GM18507 (cell line): Measurements from ENCODE around the gene FAM209B.

Experiments used
- DNase-seq: peaks from one replicate; pipeline ENCODE4 v3.0.0; 2011; ENCODE audit warnings: low read depth; ENCODE audit not compliant: insufficient read length; ENCODE audit errors: extremely low spot score
- FAIRE-seq: peaks from 2 replicates; lab custom pipeline; 2011; peaks lifted over from hg19 to GRCh38; lab: Jason Lieb, UNC

Gene FAM209B

GRCh38 chr20:56584916-56585315 lies 51.9 kb downstream of the FAM209B start:
- FAIRE-seq (no peak), DNase-seq (no peak)
